ENCODE results near the gene RAB33B. TPM values are rescaled to one million over a fixed set of nuclear protein-coding genes. Genes with fewer than 3 reads are reported as not detected.

The RAB33B gene
- total and polyA plus RNA-seq, 10 of the 15 experiments (the other 5 are each of a cell fraction or from before 2014, with no cell fraction given), result 3.2 to 10.7 (median 7.5) TPM

GRCh38 chr4:139441029-139441428 lies 12.9 kb upstream of the RAB33B start:
- CTCF ChIA-PET, result interaction anchor here (1.5 kb wide), 1 partner anchor 90 kb away, joined by 3 read pairs; no protein-coding TSS in a partner anchor
- RAD21 ChIA-PET (ENCODE audit: unreplicated experiment), result no interaction called here
- Histone ChIP-seq H3K27ac (ENCODE audit: control insufficient read depth, insufficient read depth) (no peak overlapping the region), H3K9me3 (replicated peaks; ENCODE audit: control insufficient read depth, insufficient read depth, low read length) (peaks cover 17% of the 10 kb centered on the region), H3K36me3 (ENCODE audit: control insufficient read depth in 2 of 2, insufficient read depth in 2 of 2, low read length in 1 of 2) (no peaks in the 10 kb centered on the region), H3K4me2 (ENCODE audit: control insufficient read depth, insufficient read depth) (no peak overlapping the region), H3K4me1 (ENCODE audit: control insufficient read depth, insufficient read depth, low read length) (no peaks in the 10 kb centered on the region), H3K9ac (ENCODE audit: control insufficient read depth, insufficient read depth, low read length) (no peak overlapping the region), H3K79me2 (ENCODE audit: control insufficient read depth, insufficient read depth, low read length) (no peaks in the 10 kb centered on the region), H3K27me3 (replicated peaks in 1 of 2; ENCODE audit: control insufficient read depth in 2 of 2, insufficient read depth in 2 of 2, low read length in 1 of 2) (no peaks in the 10 kb centered on the region), H3K4me3 (no peak overlapping the region), H2AFZ (ENCODE audit: control insufficient read depth, low read depth, low read length) (no peak overlapping the region), H4K20me1 (ENCODE audit: control insufficient read depth, insufficient read depth) (no peaks in the 10 kb centered on the region)
- in situ Hi-C loops (cut with MboI) (no loop called here), intact Hi-C loops (cut with micrococcal nuclease; ENCODE audit: unreplicated experiment) (no loop called here)
- SMC1A ChIA-PET (ENCODE audit: uncharacterized antibody, unreplicated experiment), result interaction anchor here (1.1 kb wide), 1 partner anchor 9 kb away, joined by 3 read pairs; no protein-coding TSS in a partner anchor
- no peak for TF ChIP-seq SIX5 (IDR thresholded peaks at IDR 0.05; ENCODE audit: low read depth, low read length, severe bottlenecking)
- TF ChIP-seq CBX5 (IDR thresholded peaks at IDR 0.05; ENCODE audit: low read depth), result no peak
- TF ChIP-seq HDAC6 (IDR thresholded peaks at IDR 0.05; ENCODE audit: unreplicated experiment), result no peak
- no peak for TF ChIP-seq ETV6 (conservative IDR thresholded peaks at IDR 0.05 in 1 of 2, IDR thresholded peaks at IDR 0.05 in 1 of 2; ENCODE audit: borderline replicate concordance in 1 of 2, low read depth in 1 of 2)
- no peak for TF ChIP-seq NFYB (IDR thresholded peaks at IDR 0.05; ENCODE audit: insufficient read depth, low read depth, low read length)
- no peak for TF ChIP-seq CHD1 (IDR thresholded peaks at IDR 0.05; ENCODE audit: low read depth, low read length)
- no peak for TF ChIP-seq CHD4 (IDR thresholded peaks at IDR 0.05)
- TF ChIP-seq SMAD1 (IDR thresholded peaks at IDR 0.05; ENCODE audit: low read depth, partially characterized antibody), result no peak
- TF ChIP-seq IRF5 (IDR thresholded peaks at IDR 0.05; ENCODE audit: borderline replicate concordance), result no peak
- no peak for TF ChIP-seq ZNF24 (IDR thresholded peaks at IDR 0.05)
- no peak for TF ChIP-seq TCF12 (IDR thresholded peaks at IDR 0.05; ENCODE audit: low read depth, low read length)
- TF ChIP-seq NBN (IDR thresholded peaks at IDR 0.05), result no peak
- TF ChIP-seq JUND (IDR thresholded peaks at IDR 0.05; ENCODE audit: low read depth, low read length), result no peak
- no peak for TF ChIP-seq KDM1A (IDR thresholded peaks at IDR 0.05; ENCODE audit: borderline replicate concordance)
- TF ChIP-seq YBX1 (IDR thresholded peaks at IDR 0.05), result no peak
- TF ChIP-seq STAT3 (IDR thresholded peaks at IDR 0.05; ENCODE audit: low read depth, low read length), result no peak
- no peak for TF ChIP-seq SMARCA5 (IDR thresholded peaks at IDR 0.05)
- TF ChIP-seq E2F8 (IDR thresholded peaks at IDR 0.05; ENCODE audit: low read depth, partially characterized antibody), result no peak
- no peak for TF ChIP-seq TAF1 (IDR thresholded peaks at IDR 0.05; ENCODE audit: borderline replicate concordance, low read depth, low read length)
- no peak for TF ChIP-seq USF2 (IDR thresholded peaks at IDR 0.05; ENCODE audit: borderline replicate concordance, low read depth, low read length)
- WGBS (ENCODE audit: insufficient coverage, insufficient replicate concordance, low lambda C conversion rate, missing lambda C conversion rate), result 96% methylated on average over 4 of the region's 4 CpGs
- ATAC-seq, result no peak
- no peak for FAIRE-seq
- POLR2A ChIA-PET, result no interaction called here
- no peak for DNase-seq (ENCODE audit: low read depth, low spot score)
- no TSS peak for BruUV-seq (replicated peaks)

Measured in GM12878 (cell line).